H9 (cell line): ENCODE results near the gene FRY. TPM values are rescaled to one million over a fixed set of nuclear protein-coding genes. Genes with fewer than 3 reads are reported as not detected.

Source experiments
- DNase-seq: peaks from one replicate; pipeline ENCODE4 v3.0.0-alpha.2; 2017
- H2AFZ ChIP-seq: one replicate; pipeline ENCODE4 v1.6.1; 2013; ENCODE audit warnings: mild to moderate bottlenecking, low read length, control low read depth, moderate library complexity
- H2AK5ac ChIP-seq: 2 replicates; pipeline ENCODE4 v1.6.1; 2013; ENCODE audit warnings: low read length, control low read depth, mixed read lengths; ENCODE audit not compliant: insufficient read length
- H2BK120ac ChIP-seq: one replicate; pipeline ENCODE4 v1.6.1; 2013; ENCODE audit warnings: low read depth, mild to moderate bottlenecking, low read length, control low read depth, inconsistent platforms; ENCODE audit not compliant: poor library complexity, severe bottlenecking
- H2BK12ac ChIP-seq: 2 replicates; pipeline ENCODE4 v1.6.1; 2013; ENCODE audit warnings: low read length, control low read depth, mixed read lengths, low read depth; ENCODE audit not compliant: insufficient read length
- H2BK15ac ChIP-seq: 2 replicates; pipeline ENCODE4 v1.6.1; 2013; ENCODE audit warnings: low read depth, low read length, control low read depth
- H2BK20ac ChIP-seq: one replicate; pipeline ENCODE4 v1.6.1; 2013; ENCODE audit warnings: low read depth, mild to moderate bottlenecking, low read length, control low read depth, inconsistent platforms; ENCODE audit not compliant: poor library complexity, severe bottlenecking
- H2BK5ac ChIP-seq: 2 replicates; pipeline ENCODE4 v1.6.1; 2013; ENCODE audit warnings: low read length, control low read depth, mixed read lengths; ENCODE audit not compliant: insufficient read length
- H3K14ac ChIP-seq: 2 replicates; pipeline ENCODE4 v1.6.1; 2013; ENCODE audit warnings: low read length, control low read depth; ENCODE audit not compliant: insufficient read depth
- H3K18ac ChIP-seq: 2 replicates; pipeline ENCODE4 v1.6.1; 2013; ENCODE audit warnings: low read depth, mild to moderate bottlenecking, mixed read lengths, low read length, control low read depth; ENCODE audit not compliant: insufficient read length
- H3K23ac ChIP-seq: 2 replicates; pipeline ENCODE4 v1.6.1; 2013; ENCODE audit warnings: low read length, control low read depth, mixed read lengths, low read depth; ENCODE audit not compliant: insufficient read length
- H3K23me2 ChIP-seq: 2 replicates; pipeline ENCODE4 v1.6.1; 2013; ENCODE audit warnings: low read depth, mild to moderate bottlenecking, mixed read lengths, low read length, control low read depth; ENCODE audit not compliant: insufficient read length, poor library complexity, severe bottlenecking
- H3K27ac ChIP-seq: 2 replicates; pipeline ENCODE4 v1.5.1; 2013; ENCODE audit warnings: low read length, control low read depth, mixed read lengths, low read depth; ENCODE audit not compliant: insufficient read length
- H3K27me3 ChIP-seq: 2 replicates; pipeline ENCODE4 v1.6.1; 2013; ENCODE audit warnings: low read length, control low read depth, inconsistent platforms; ENCODE audit not compliant: insufficient read depth
- H3K4ac ChIP-seq: 2 replicates; pipeline ENCODE4 v1.6.1; 2013; ENCODE audit warnings: low read depth, mild to moderate bottlenecking, control low read depth, inconsistent platforms, low read length, moderate library complexity
- H3K4me1 ChIP-seq: 2 replicates; pipeline ENCODE4 v1.6.1; 2013; ENCODE audit warnings: low read length, control low read depth, inconsistent platforms; ENCODE audit not compliant: insufficient read depth
- H3K4me2 ChIP-seq: 2 replicates; pipeline ENCODE4 v1.6.1; 2013; ENCODE audit warnings: low read length, control low read depth, mixed read lengths; ENCODE audit not compliant: insufficient read length, insufficient read depth
- H3K56ac ChIP-seq: 2 replicates; pipeline ENCODE4 v1.6.1; 2013; ENCODE audit warnings: low read depth, mild to moderate bottlenecking, mixed read lengths, low read length, control low read depth; ENCODE audit not compliant: insufficient read length
- H3K79me1 ChIP-seq: 2 replicates; pipeline ENCODE4 v1.6.1; 2013; ENCODE audit warnings: low read depth, mild to moderate bottlenecking, moderate library complexity, low read length, control low read depth, inconsistent platforms; ENCODE audit not compliant: insufficient read depth, poor library complexity, severe bottlenecking
- H3K79me2 ChIP-seq: 2 replicates; pipeline ENCODE4 v1.6.1; 2013; ENCODE audit warnings: low read length, control low read depth, inconsistent platforms; ENCODE audit not compliant: insufficient read depth
- H3K9ac ChIP-seq: 2 replicates; pipeline ENCODE4 v1.6.1; 2013; ENCODE audit warnings: low read length, control low read depth, mixed read lengths; ENCODE audit not compliant: insufficient read length; ENCODE audit errors: extremely low read depth
- H3K9me3 ChIP-seq: one replicate; pipeline ENCODE4 v1.6.1; 2013; ENCODE audit warnings: low read depth, low read length, inconsistent platforms; ENCODE audit not compliant: control insufficient read depth
- H3T11ph ChIP-seq: one replicate; pipeline ENCODE4 v1.6.1; 2013; ENCODE audit warnings: mild to moderate bottlenecking, low read length, control low read depth, inconsistent platforms
- H4K20me1 ChIP-seq: one replicate; pipeline ENCODE4 v1.6.1; 2013; ENCODE audit not compliant: control insufficient read depth, insufficient read length, insufficient read depth
- H4K5ac ChIP-seq: 2 replicates; pipeline ENCODE4 v1.6.1; 2013; ENCODE audit warnings: low read depth, mild to moderate bottlenecking, mixed read lengths, low read length, control low read depth; ENCODE audit not compliant: insufficient read length
- H4K8ac ChIP-seq: replicated peaks from 2 replicates; pipeline ENCODE4 v1.6.1; 2013; ENCODE audit warnings: low read length, control low read depth, mixed read lengths, low read depth; ENCODE audit not compliant: insufficient read length
- H4K91ac ChIP-seq: 2 replicates; pipeline ENCODE4 v1.6.1; 2013; ENCODE audit warnings: low read depth, mild to moderate bottlenecking, moderate library complexity, mixed read lengths, low read length, control low read depth; ENCODE audit not compliant: insufficient read length
- H3K27ac Mint-ChIP-seq, 3 experiments: 2 replicates in 2 of 3; 3 replicates in 1 of 3; pipeline ENCODE4 v1.8.0; 2020 to 2021; ENCODE audit warnings: mixed read lengths in 3 of 3, mild to moderate bottlenecking in 1 of 3, moderate library complexity in 1 of 3
- H3K27me3 Mint-ChIP-seq: 2 replicates; pipeline ENCODE4 v1.8.0; 2021; ENCODE audit warnings: low read depth, mild to moderate bottlenecking, moderate library complexity, mixed read lengths
- H3K36me3 Mint-ChIP-seq, 3 experiments: 2 replicates in 2 of 3; 3 replicates in 1 of 3; pipeline ENCODE4 v1.8.0; 2020 to 2021; ENCODE audit warnings: low read depth in 3 of 3, mixed read lengths in 3 of 3; ENCODE audit not compliant: insufficient read depth in 1 of 3
- H3K4me1 Mint-ChIP-seq, 2 experiments: 2 replicates each; pipeline ENCODE4 v1.8.0; 2020; ENCODE audit warnings: mixed read lengths in 2 of 2
- H3K4me3 Mint-ChIP-seq, 2 experiments: 2 replicates in 1 of 2; 3 replicates in 1 of 2; pipeline ENCODE4 v1.8.0; 2020 to 2021; ENCODE audit warnings: mild to moderate bottlenecking in 2 of 2, mixed read lengths in 2 of 2, moderate library complexity in 1 of 2
- H3K9me3 Mint-ChIP-seq, 2 experiments: 2 replicates in 1 of 2; 3 replicates in 1 of 2; pipeline ENCODE4 v1.8.0; 2020; ENCODE audit warnings: mild to moderate bottlenecking in 2 of 2, mixed read lengths in 2 of 2, moderate library complexity in 1 of 2
- CTCF ChIP-seq: fragments of 200-600 bp; sonication (generic); conservative IDR thresholded peaks from 3 replicates; pipeline ENCODE4 v1.8.0; 2021; ENCODE audit warnings: antibody characterized with exemption, mild to moderate bottlenecking
- WGBS: extraction: QIAGEN DNeasy Blood & Tissue Kit; methylation state at CpG from one replicate; pipeline ENCODE4 v1.1.7; 2013; ENCODE audit warnings: missing lambda C conversion rate, low lambda C conversion rate, mixed read lengths; ENCODE audit not compliant: insufficient read length; ENCODE audit errors: extremely low coverage; 5-methylcytosine and 5-hydroxymethylcytosine counted together
- total RNA-seq: library from RNA; stranded (reverse); gene quantifications from 2 replicates; pipeline ENCODE4 v1.2.1, GENCODE V29; 2021

The FRY gene
- total RNA-seq, 1 experiment from 2014 or later = 5.2 TPM

GRCh38 chr13:32017474-32017873, 14.1 kb upstream of the FRY start:
- Histone ChIP-seq H3K14ac (no peak overlapping the region), H3K23me2 (no peaks in the 10 kb centered on the region), H3K79me1 (no peaks in the 10 kb centered on the region), H2BK5ac (no peak overlapping the region), H2AFZ (no peak overlapping the region), H3K23ac (no peak overlapping the region), H2BK12ac (no peak overlapping the region), H2BK20ac (no peak overlapping the region), H3K4me1 (no peaks in the 10 kb centered on the region), H3K27me3 (no peaks in the 10 kb centered on the region), H3K4ac (no peak overlapping the region), H3K9ac (no peak overlapping the region), H3T11ph (no peak overlapping the region), H2BK120ac (no peak overlapping the region), H4K20me1 (no peaks in the 10 kb centered on the region), H2BK15ac (no peak overlapping the region), H4K5ac (no peak overlapping the region), H3K9me3 (no peaks in the 10 kb centered on the region), H3K27ac (no peak overlapping the region), H3K18ac (no peak overlapping the region), H2AK5ac (no peak overlapping the region), H3K79me2 (no peaks in the 10 kb centered on the region), H4K8ac (no peak overlapping the region), H3K56ac (no peak overlapping the region), H3K4me2 (no peak overlapping the region), H4K91ac (no peak overlapping the region)
- Mint-ChIP-seq H3K36me3 (no peaks in the 10 kb centered on the region), H3K4me1 (peaks cover 12 to 13% of the 10 kb centered on the region in 2 experiments), H3K27ac (no peak overlapping the region), H3K9me3 (no peaks in the 10 kb centered on the region), H3K4me3 (no peak overlapping the region), H3K27me3 (no peaks in the 10 kb centered on the region)
- no peak for TF ChIP-seq CTCF
- no CpG with 5 or more reads among the region's 6 CpGs for WGBS
- no peak for DNase-seq
